Gastroesophageal sphincter (tissue), 4 donors: ENCODE data around the gene CLIC4. TPM values are rescaled to one million over a fixed set of nuclear protein-coding genes. Genes with fewer than 3 reads are reported as not detected.
"Not testable (repeated sequence)": the region's sequence is repeated elsewhere in the genome, so short reads cannot be mapped to it uniquely, and the experiment has no call there.

Source experiments
- ATAC-seq: fragments of 150-250 bp; one replicate; pipeline ENCODE4 v1.9.1; 2016; ENCODE audit warnings: mild to moderate bottlenecking, moderate library complexity
- H3K27ac ChIP-seq, 4 donors: fragments of 200-600 bp; sonication (generic) in 3 of 4; 1 replicate in 3 of 4; 2 replicates in 1 of 4; pipeline ENCODE4 v1.5.1; 2016 to 2019
- H3K27me3 ChIP-seq: fragments of 200-600 bp; sonication (generic); one replicate; pipeline ENCODE4 v1.5.1; 2019
- H3K36me3 ChIP-seq, 2 donors: fragments of 200-600 bp; sonication (generic); one replicate each; pipeline ENCODE4 v1.5.1; 2019; ENCODE audit warnings: control low read depth in 1 of 2
- H3K4me1 ChIP-seq, 3 donors: fragments of 200-600 bp; sonication (generic); 1 replicate in 2 of 3; 2 replicates in 1 of 3; pipeline ENCODE4 v1.5.1; 2016 to 2019; ENCODE audit warnings: control low read depth in 2 of 3
- H3K4me3 ChIP-seq, 2 donors: fragments of 200-600 bp; sonication (generic); one replicate each; pipeline ENCODE4 v1.5.1; 2019; ENCODE audit warnings: mild to moderate bottlenecking in 1 of 2, moderate library complexity in 1 of 2
- H3K9me3 ChIP-seq, 3 donors: fragments of 200-600 bp; sonication (generic); one replicate each; pipeline ENCODE4 v1.5.1; 2017 to 2019; ENCODE audit warnings: control low read depth in 2 of 3
- EP300 ChIP-seq: sonication (generic); formaldehyde crosslinking; IDR thresholded peaks from one replicate; pipeline ENCODE4 v1.6.1; 2017; ENCODE audit warnings: antibody characterized with exemption, mild to moderate bottlenecking
- POLR2A ChIP-seq, 2 donors: fragments of 450-650 bp; IDR thresholded peaks; one replicate each; pipeline ENCODE4 v1.6.1; 2017; ENCODE audit warnings: antibody characterized with exemption in 2 of 2, mild to moderate bottlenecking in 2 of 2, moderate library complexity in 1 of 2
- POLR2AphosphoS5 ChIP-seq: sonication (generic); formaldehyde crosslinking; IDR thresholded peaks from one replicate; pipeline ENCODE4 v1.6.1; 2017; ENCODE audit warnings: antibody characterized with exemption
- WGBS, 2 donors: methylation state at CpG; one replicate each; pipeline ENCODE4 v1.1.5; 2018; ENCODE audit warnings: low coverage in 1 of 2; 5-methylcytosine and 5-hydroxymethylcytosine counted together
- total RNA-seq, 4 donors: library from RNA; depleted of rRNA; stranded (reverse); fragments of >200 nt; gene quantifications; one replicate each; pipeline ENCODE4 v1.1.0, GENCODE V29; 2016
- TF ChIP-seq, protein P1 (sequence below), 4 experiments: fragments of 200-600 bp in 2 of 4; fragments of 450-650 bp in 2 of 4; sonication (generic) in 1 of 4; IDR thresholded peaks; one replicate each; pipeline ENCODE4 v1.5.1; 2017 to 2019; ENCODE audit warnings: antibody characterized with exemption in 4 of 4, mild to moderate bottlenecking in 2 of 4, moderate library complexity in 2 of 4

CLIC4 gene
- total RNA-seq, 4 donors from 2014 or later, result 553 to 721 (median 692) TPM

DNA sequence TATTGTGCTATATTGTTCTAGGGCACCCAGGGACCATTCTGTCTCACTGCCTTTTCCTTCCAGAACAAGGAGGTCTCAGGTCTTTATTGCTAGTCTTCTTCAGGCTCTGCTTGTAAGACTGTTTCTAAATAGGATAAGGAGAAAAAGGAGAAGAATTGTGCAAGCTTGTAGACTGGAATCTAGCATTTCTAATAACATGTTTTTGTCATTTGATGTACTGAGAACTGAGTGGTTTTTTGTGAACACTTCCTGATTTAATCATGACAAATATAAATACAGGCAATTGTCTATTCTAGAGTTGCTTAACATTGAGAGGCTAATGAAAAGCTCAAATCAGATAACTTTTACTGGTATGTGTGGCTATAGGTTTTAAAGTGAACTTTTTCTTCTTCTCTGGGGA, 77.6 kb downstream of the CLIC4 start:
- H3K9me3 ChIP-seq, result no peaks in the 10 kb centered on the region
- ATAC-seq, result no peak
- peaks cover 4 to 56% (median 9%) of the 10 kb centered on the region in 3 donors for H3K4me1 ChIP-seq
- peak overlapping the region in 3 of 4 donors; percentile 1 to 27 (median 17) for H3K27ac ChIP-seq
- H3K4me3 ChIP-seq, result no peak overlapping the region
- no peaks in the 10 kb centered on the region for H3K27me3 ChIP-seq
- peaks cover 0 to 3% of the 10 kb centered on the region in 2 donors for H3K36me3 ChIP-seq
- no peak for TF ChIP-seq POLR2A (IDR thresholded peaks at IDR 0.05)
- TF ChIP-seq EP300, result no peak
- TF ChIP-seq, protein P1, sequence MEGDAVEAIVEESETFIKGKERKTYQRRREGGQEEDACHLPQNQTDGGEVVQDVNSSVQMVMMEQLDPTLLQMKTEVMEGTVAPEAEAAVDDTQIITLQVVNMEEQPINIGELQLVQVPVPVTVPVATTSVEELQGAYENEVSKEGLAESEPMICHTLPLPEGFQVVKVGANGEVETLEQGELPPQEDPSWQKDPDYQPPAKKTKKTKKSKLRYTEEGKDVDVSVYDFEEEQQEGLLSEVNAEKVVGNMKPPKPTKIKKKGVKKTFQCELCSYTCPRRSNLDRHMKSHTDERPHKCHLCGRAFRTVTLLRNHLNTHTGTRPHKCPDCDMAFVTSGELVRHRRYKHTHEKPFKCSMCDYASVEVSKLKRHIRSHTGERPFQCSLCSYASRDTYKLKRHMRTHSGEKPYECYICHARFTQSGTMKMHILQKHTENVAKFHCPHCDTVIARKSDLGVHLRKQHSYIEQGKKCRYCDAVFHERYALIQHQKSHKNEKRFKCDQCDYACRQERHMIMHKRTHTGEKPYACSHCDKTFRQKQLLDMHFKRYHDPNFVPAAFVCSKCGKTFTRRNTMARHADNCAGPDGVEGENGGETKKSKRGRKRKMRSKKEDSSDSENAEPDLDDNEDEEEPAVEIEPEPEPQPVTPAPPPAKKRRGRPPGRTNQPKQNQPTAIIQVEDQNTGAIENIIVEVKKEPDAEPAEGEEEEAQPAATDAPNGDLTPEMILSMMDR (IDR thresholded peaks at IDR 0.05), result no peak
- TF ChIP-seq POLR2AphosphoS5, result no peak

DNA sequence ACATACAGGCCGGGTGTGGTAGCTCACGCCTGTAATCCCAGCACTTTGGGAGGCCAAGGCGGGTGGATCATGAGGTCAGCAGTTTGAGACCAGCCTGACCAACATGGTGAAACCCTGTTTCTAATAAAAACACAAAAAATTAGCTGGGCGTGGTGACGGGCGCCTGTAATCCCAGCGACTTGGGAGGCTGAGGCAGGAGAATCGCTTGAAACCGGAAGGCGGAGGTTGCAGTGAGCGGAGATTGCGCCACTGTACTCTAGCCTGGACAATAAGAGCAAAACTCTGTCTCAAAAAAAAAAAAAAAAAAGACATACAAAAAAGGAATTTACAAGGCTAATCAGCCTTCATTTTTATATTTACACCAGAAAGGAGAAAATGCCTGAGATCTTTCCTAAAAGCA, 78.2 kb downstream of the CLIC4 start:
- ATAC-seq, H3K27me3 ChIP-seq, H3K36me3 ChIP-seq, H3K4me3 ChIP-seq, H3K9me3 ChIP-seq: not testable (repeated sequence)
- 90 to 100% methylated on average over 5 to 10 of the region's 12 CpGs for WGBS, 2 donors
- Histone ChIP-seq H3K27ac (peak overlapping the region in 1 of 4 donors; percentile 17), H3K4me1 (peaks cover 4 to 62% (median 15%) of the 10 kb centered on the region in 3 donors)

DNA sequence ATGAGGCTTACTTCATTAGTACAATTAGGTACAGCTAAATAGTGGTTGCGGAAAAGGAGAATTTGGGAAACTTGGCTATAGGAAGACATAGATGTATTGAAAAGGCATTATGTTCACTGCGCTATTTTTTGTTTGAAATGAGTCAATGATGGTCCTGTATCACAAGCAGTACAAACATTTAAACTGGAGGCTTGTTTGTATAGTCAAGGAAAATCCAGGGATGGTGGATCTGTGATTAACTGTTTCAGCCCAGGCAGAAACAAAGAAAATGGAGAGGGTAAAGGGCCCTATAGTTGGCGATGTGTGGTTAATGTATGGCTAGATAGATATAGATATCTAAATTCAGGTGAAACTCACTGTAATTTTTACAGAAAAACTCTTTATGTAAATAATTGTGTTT, 79.9 kb downstream of the CLIC4 start:
- no peak overlapping the region for H3K27ac ChIP-seq
- peaks cover 0 to 3% of the 10 kb centered on the region in 2 donors for H3K36me3 ChIP-seq
- WGBS, 2 donors, result 91 to 93% methylated on average over 3 of the region's 3 CpGs
- H3K9me3 ChIP-seq, result no peaks in the 10 kb centered on the region
- ATAC-seq, result no peak
- TF ChIP-seq, protein P1 (IDR thresholded peaks at IDR 0.05), result no peak
- no peak for TF ChIP-seq POLR2AphosphoS5
- TF ChIP-seq EP300, result no peak
- no peak for TF ChIP-seq POLR2A (IDR thresholded peaks at IDR 0.05)
- no peaks in the 10 kb centered on the region for H3K27me3 ChIP-seq
- peaks cover 16 to 78% (median 24%) of the 10 kb centered on the region in 3 donors for H3K4me1 ChIP-seq
- H3K4me3 ChIP-seq, result no peak overlapping the region

DNA sequence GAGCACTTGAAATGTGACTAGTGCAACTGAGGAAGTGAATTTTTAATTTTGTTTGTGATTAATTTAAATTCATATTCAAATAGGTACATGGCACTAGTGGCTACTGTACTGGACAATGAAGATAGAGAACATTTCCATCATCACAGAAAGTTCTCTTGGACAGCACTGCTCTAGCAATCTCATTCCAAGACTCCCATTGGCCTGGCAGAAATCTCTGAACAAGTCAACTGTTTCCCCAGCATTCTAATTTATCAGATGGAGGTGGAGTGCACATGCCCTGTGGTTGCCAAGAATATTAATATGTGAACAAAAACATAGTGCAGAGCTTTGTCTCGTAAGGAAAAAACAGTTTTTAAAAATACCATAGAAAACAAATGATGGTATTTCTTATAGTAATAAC, 81.3 kb downstream of the CLIC4 start:
- Histone ChIP-seq H3K27ac (peak overlapping the region in 1 of 4 donors; percentile 58), H3K4me1 (peaks cover 20 to 92% (median 24%) of the 10 kb centered on the region in 3 donors)

DNA sequence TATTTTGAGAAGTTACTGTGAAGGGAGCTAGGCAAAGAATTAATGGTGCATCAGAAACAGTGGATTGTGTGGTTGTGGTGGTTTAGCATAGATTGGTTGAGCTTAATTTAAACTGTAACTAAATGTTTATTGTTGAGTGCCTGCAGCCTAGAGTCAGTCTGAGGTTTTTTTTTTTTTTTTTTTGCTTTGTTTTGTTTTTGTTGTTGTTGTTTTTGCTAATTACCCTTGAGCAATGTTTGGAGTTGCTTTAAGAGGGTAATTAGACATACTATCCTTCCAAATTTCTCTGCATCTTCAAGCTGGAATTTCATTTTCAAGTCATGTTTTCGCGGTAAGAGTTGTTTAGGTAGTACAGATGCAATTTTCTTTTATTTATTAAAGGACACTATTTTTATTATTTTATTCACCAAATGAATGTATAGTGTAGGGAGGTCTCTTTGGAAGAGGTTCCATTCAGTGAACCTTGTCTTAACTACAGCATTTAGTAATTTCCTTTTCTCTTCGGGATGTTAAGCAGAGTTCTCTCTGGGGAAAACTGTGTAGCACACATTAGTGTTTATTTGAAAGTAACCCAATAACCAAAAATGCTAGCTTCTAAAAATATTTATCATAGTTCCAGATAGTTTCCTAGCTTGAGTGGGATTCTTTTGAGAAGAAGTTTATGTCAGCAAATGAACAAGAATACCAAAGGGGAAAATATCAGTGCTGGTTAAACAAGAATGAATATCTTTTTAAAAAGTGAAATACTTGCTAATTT, 82.3 kb downstream of the CLIC4 start:
- peak overlapping the region in 2 of 4 donors; percentile 45 to 58 for H3K27ac ChIP-seq
- no peak for ATAC-seq

More for the DNA sequence above, 81.3 kb downstream of the CLIC4 start:
- TF ChIP-seq, protein P1 (IDR thresholded peaks at IDR 0.05), result no peak
- TF ChIP-seq POLR2A (IDR thresholded peaks at IDR 0.05) (no peak), EP300 (no peak), POLR2AphosphoS5 (no peak)
- H3K27me3 ChIP-seq, result no peaks in the 10 kb centered on the region
- no peaks in the 10 kb centered on the region for H3K9me3 ChIP-seq
- 25 to 40% methylated on average over 1 of the region's 1 CpG for WGBS, 2 donors
- peaks cover 0 to 3% of the 10 kb centered on the region in 2 donors for H3K36me3 ChIP-seq
- H3K4me3 ChIP-seq, result no peak overlapping the region
- no peak for ATAC-seq

More for the DNA sequence above, 82.3 kb downstream of the CLIC4 start:
- TF ChIP-seq POLR2AphosphoS5, result no peak
- TF ChIP-seq POLR2A (IDR thresholded peaks at IDR 0.05), result no peak
- TF ChIP-seq EP300, result no peak
- TF ChIP-seq, protein P1 (IDR thresholded peaks at IDR 0.05), result no peak
- no peak overlapping the region for H3K4me3 ChIP-seq
- H3K27me3 ChIP-seq, result no peaks in the 10 kb centered on the region
- WGBS, 2 donors, result 43 to 48% methylated on average over 3 of the region's 3 CpGs
- peaks cover 0 to 3% of the 10 kb centered on the region in 2 donors for H3K36me3 ChIP-seq
- peaks cover 20 to 90% (median 24%) of the 10 kb centered on the region in 3 donors for H3K4me1 ChIP-seq
- H3K9me3 ChIP-seq, result no peaks in the 10 kb centered on the region
